C4-2B (cell line): ENCODE results near the gene NSF.

Source experiments
- CTCF ChIP-seq: fragments of 450-650 bp; conservative IDR thresholded peaks from 2 replicates; pipeline ENCODE4 v1.5.1; 2017; ENCODE audit warnings: mild to moderate bottlenecking
- ZFX ChIP-seq: fragments of 450-650 bp; IDR thresholded peaks from 2 replicates; pipeline ENCODE4 v1.6.1; 2017

DNA sequence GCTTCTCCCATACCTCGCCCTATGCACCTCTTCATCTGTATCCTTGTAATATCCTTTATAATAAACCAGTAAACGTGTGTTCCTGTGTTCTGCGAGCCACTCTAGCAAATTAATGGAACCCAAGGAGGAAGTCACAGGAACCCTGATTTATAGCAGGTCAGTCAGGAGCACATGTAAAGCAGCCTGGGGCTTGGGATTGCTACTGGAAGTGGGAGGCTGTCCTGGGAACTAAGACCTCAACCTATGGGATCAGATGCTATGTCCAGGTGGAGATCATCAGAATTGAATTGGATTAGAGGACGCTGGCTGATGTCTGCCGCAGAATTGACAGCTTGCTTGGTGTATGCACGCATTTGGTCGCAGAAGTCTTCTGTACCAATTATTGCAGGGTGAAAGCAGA, 212.3 kb downstream of the NSF start:
- TF ChIP-seq CTCF (no peak), ZFX (no peak)
